SH-SY5Y (cell line): ENCODE results near the gene NGRN.

ENCODE experiments used
- GATA2 ChIP-seq: IDR thresholded peaks from 2 replicates; pipeline ENCODE4 v1.6.1; 2011; ENCODE audit warnings: mild to moderate bottlenecking, low read depth, low read length
- GATA3 ChIP-seq: IDR thresholded peaks from 2 replicates; pipeline ENCODE4 v1.6.1; 2011; ENCODE audit warnings: low read depth, mild to moderate bottlenecking, low read length, moderate library complexity

GRCh38 chr15:90240856-90241255 is 24.6 kb upstream of the NGRN start:
- TF ChIP-seq GATA2 (no peak), GATA3 (no peak)
